ENCODE results near the gene MCAM. TPM values are rescaled to one million over a fixed set of nuclear protein-coding genes. Genes with fewer than 3 reads are reported as not detected.

MCAM gene
- total RNA-seq, 1 experiment from 2014 or later = 124 TPM

GRCh38 chr11:119314726-119315125 lies 2.2 kb downstream of the MCAM start:
- no peaks in the 10 kb centered on the region for H3K9me3 ChIP-seq (ENCODE audit: low read length)
- peak overlapping the region; percentile 53 for H3K27ac ChIP-seq (ENCODE audit: low read length)
- H3K9me2 ChIP-seq (replicated peaks; ENCODE audit: low read length) = no peaks in the 10 kb centered on the region
- intact Hi-C loops (cut with micrococcal nuclease) = no loop called here
- no peaks in the 10 kb centered on the region for H3F3A ChIP-seq (ENCODE audit: low read length, unreplicated experiment)
- ATAC-seq = no peak
- peak overlapping the region; percentile 94 for H3K4me2 ChIP-seq (ENCODE audit: low read length)
- no peaks in the 10 kb centered on the region for H3K27me3 ChIP-seq (ENCODE audit: low read length)
- H4K20me1 ChIP-seq (ENCODE audit: low read length) = 0 out of 2 replicates have a peak, but pooled peaks cover 5% of the 10 kb centered on the region
- TF ChIP-seq CTCF (conservative IDR thresholded peaks at IDR 0.05; ENCODE audit: low read depth, low read length) (no peak), EZH2phosphoT487 (IDR thresholded peaks at IDR 0.05; ENCODE audit: borderline replicate concordance, low read length) (no peak), EZH2 (IDR thresholded peaks at IDR 0.05; ENCODE audit: low read length, unreplicated experiment) (no peak)
- H3K36me3 ChIP-seq (ENCODE audit: low read depth, low read length) = peaks cover 39% of the 10 kb centered on the region
- peak overlapping the region; percentile 92 for H3K4me3 ChIP-seq (ENCODE audit: low read length)
- H3K9ac ChIP-seq (ENCODE audit: low read length) = peak overlapping the region; percentile 63; the same call in 1 of the 2 replicates
- no peak overlapping the region for H2AFZ ChIP-seq (ENCODE audit: low read length)
- H3K4me1 ChIP-seq (ENCODE audit: insufficient read depth, low read length) = peaks cover 36% of the 10 kb centered on the region
- POLR2A ChIA-PET (ENCODE audit: unreplicated experiment) = interaction anchor here (0.5 kb wide), 1 partner anchor 960 kb away, joined by 3 read pairs; no protein-coding TSS in a partner anchor
- CTCF ChIA-PET = interaction anchor here (0.6 to 1.3 kb wide), 4 partner anchors 24 to 258 kb away, joined by 3 to 6 read pairs (median 3); partner anchors contain the start of genes CBL and NLRX1
- no peak for DNase-seq
- BruUV-seq (replicated peaks) = no TSS peak
- peaks cover 29% of the 10 kb centered on the region for H3K79me2 ChIP-seq (ENCODE audit: low read length)

GRCh38 chr11:119310682-119311052 lies 6.3 kb downstream of the MCAM start:
- peaks cover 9% of the 10 kb centered on the region for H3K4me1 ChIP-seq (ENCODE audit: insufficient read depth, low read length)
- no peaks in the 10 kb centered on the region for H3K9me3 ChIP-seq (ENCODE audit: low read length)
- no peak overlapping the region for H3K27ac ChIP-seq (ENCODE audit: low read length)
- BruUV-seq (replicated peaks) = no TSS peak
- peaks cover 16% of the 10 kb centered on the region for H3K79me2 ChIP-seq (ENCODE audit: low read length)
- POLR2A ChIA-PET (ENCODE audit: unreplicated experiment) = no interaction called here
- H3K4me2 ChIP-seq (ENCODE audit: low read length) = no peak overlapping the region
- peaks cover 49% of the 10 kb centered on the region for H3K36me3 ChIP-seq (ENCODE audit: low read depth, low read length)
- ATAC-seq (no peak), DNase-seq (no peak)
- H3K4me3 ChIP-seq (ENCODE audit: low read length) = no peak overlapping the region
- H2AFZ ChIP-seq (ENCODE audit: low read length) = no peak overlapping the region
- TF ChIP-seq EZH2 (IDR thresholded peaks at IDR 0.05; ENCODE audit: low read length, unreplicated experiment) (no peak), CTCF (conservative IDR thresholded peaks at IDR 0.05; ENCODE audit: low read depth, low read length) (no peak), EZH2phosphoT487 (IDR thresholded peaks at IDR 0.05; ENCODE audit: borderline replicate concordance, low read length) (no peak)
- H3K9ac ChIP-seq (ENCODE audit: low read length) = no peak overlapping the region
- 0 out of 2 replicates have a peak, but pooled peaks cover 5% of the 10 kb centered on the region for H4K20me1 ChIP-seq (ENCODE audit: low read length)
- no peaks in the 10 kb centered on the region for H3F3A ChIP-seq (ENCODE audit: low read length, unreplicated experiment)
- intact Hi-C loops (cut with micrococcal nuclease) = no loop called here
- H3K9me2 ChIP-seq (replicated peaks; ENCODE audit: low read length) = no peaks in the 10 kb centered on the region
- no peaks in the 10 kb centered on the region for H3K27me3 ChIP-seq (ENCODE audit: low read length)
- CTCF ChIA-PET = no interaction called here

- ATAC-seq (no peak), DNase-seq (no peak)
- H3K4me2 ChIP-seq (ENCODE audit: low read length) = no peak overlapping the region
- no peaks in the 10 kb centered on the region for H3K9me2 ChIP-seq (replicated peaks; ENCODE audit: low read length)
- 0 out of 2 replicates have a peak, but pooled peaks cover 5% of the 10 kb centered on the region for H4K20me1 ChIP-seq (ENCODE audit: low read length)
- no peak for TF ChIP-seq EZH2 (IDR thresholded peaks at IDR 0.05; ENCODE audit: low read length, unreplicated experiment)
- no peak for TF ChIP-seq EZH2phosphoT487 (IDR thresholded peaks at IDR 0.05; ENCODE audit: borderline replicate concordance, low read length)
- no peak for TF ChIP-seq CTCF (conservative IDR thresholded peaks at IDR 0.05; ENCODE audit: low read depth, low read length)
- no peaks in the 10 kb centered on the region for H3K27me3 ChIP-seq (ENCODE audit: low read length)
- H3K36me3 ChIP-seq (ENCODE audit: low read depth, low read length) = peaks cover 49% of the 10 kb centered on the region
- H3K4me3 ChIP-seq (ENCODE audit: low read length) = no peak overlapping the region
- no peak overlapping the region for H3K9ac ChIP-seq (ENCODE audit: low read length)
- no TSS peak for BruUV-seq (replicated peaks)
- no peak overlapping the region for H2AFZ ChIP-seq (ENCODE audit: low read length)
- ChIA-PET CTCF (no interaction called here), POLR2A (ENCODE audit: unreplicated experiment) (no interaction called here)
- H3K79me2 ChIP-seq (ENCODE audit: low read length) = peaks cover 11% of the 10 kb centered on the region
- H3K27ac ChIP-seq (ENCODE audit: low read length) = no peak overlapping the region
- intact Hi-C loops (cut with micrococcal nuclease) = no loop called here
- no peaks in the 10 kb centered on the region for H3F3A ChIP-seq (ENCODE audit: low read length, unreplicated experiment)
- H3K4me1 ChIP-seq (ENCODE audit: insufficient read depth, low read length) = peaks cover 4% of the 10 kb centered on the region
- no peaks in the 10 kb centered on the region for H3K9me3 ChIP-seq (ENCODE audit: low read length)
These were observed 6.8 kb downstream of the MCAM start for GRCh38 chr11:119309953-119310681.
